ENCODE data around the gene SLC39A8.

Gene SLC39A8

DNA sequence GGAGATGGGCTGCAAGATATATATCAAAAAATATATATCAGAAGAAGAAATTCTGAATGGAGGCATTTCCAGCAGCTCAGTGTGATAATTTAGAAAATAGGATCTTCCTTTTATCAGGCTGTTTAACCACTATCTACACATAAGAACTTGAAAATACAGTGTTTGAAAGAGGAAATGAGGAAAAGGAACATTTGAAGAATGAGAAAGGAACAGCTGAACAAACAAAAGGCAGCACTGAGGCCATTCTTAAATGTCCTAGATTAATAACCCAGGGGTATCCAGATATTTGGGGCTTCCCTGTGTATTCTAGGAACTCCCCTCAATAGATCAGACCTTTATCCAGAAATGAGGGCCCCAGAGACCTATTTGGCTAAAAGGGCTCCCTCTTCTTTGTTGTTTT is 4.1 kb downstream of the SLC39A8 start:
- Histone ChIP-seq H3K4me3 (ENCODE audit: low read depth, low read length) (no peak overlapping the region), H3K27me3 (ENCODE audit: insufficient read depth, low read length) (no peaks in the 10 kb centered on the region), H2AFZ (ENCODE audit: low read length, unreplicated experiment) (no peak overlapping the region), H3K27ac (ENCODE audit: low read depth, low read length) (no peak overlapping the region), H3K4me1 (ENCODE audit: control insufficient read depth, insufficient read depth, low read length, unreplicated experiment) (peaks cover 10% of the 10 kb centered on the region), H3K36me3 (ENCODE audit: insufficient read depth, low read length) (no peaks in the 10 kb centered on the region), H3K79me2 (ENCODE audit: control insufficient read depth, insufficient read depth, low read length, unreplicated experiment) (peaks cover 5% of the 10 kb centered on the region)

DNA sequence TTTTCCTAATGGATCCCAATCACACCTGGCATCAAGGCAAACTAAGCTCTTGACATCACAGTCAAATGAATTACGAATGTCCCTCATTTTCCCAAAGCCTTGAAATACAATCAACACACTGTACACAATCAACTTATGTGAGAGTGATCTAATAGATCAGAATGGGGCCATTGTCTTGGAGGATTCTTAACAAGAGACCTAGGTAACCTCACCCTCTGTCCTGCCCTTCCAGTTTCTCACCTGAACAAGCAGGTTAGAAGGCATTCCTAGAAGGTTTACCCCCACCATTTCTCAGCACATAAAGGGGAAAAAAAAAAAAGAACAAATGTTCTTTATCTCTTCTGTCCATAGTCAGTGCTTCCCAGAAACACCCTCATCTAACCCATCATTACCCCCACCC is 6.3 kb downstream of the SLC39A8 start:
- no peaks in the 10 kb centered on the region for H3K36me3 ChIP-seq (ENCODE audit: insufficient read depth, low read length)
- peaks cover 10% of the 10 kb centered on the region for H3K4me1 ChIP-seq (ENCODE audit: control insufficient read depth, insufficient read depth, low read length, unreplicated experiment)
- no peak overlapping the region for H3K27ac ChIP-seq (ENCODE audit: low read depth, low read length)
- H2AFZ ChIP-seq (ENCODE audit: low read length, unreplicated experiment), result no peak overlapping the region
- H3K79me2 ChIP-seq (ENCODE audit: control insufficient read depth, insufficient read depth, low read length, unreplicated experiment), result peaks cover 5% of the 10 kb centered on the region
- no peaks in the 10 kb centered on the region for H3K27me3 ChIP-seq (ENCODE audit: insufficient read depth, low read length)
- no peak overlapping the region for H3K4me3 ChIP-seq (ENCODE audit: low read depth, low read length)

DNA sequence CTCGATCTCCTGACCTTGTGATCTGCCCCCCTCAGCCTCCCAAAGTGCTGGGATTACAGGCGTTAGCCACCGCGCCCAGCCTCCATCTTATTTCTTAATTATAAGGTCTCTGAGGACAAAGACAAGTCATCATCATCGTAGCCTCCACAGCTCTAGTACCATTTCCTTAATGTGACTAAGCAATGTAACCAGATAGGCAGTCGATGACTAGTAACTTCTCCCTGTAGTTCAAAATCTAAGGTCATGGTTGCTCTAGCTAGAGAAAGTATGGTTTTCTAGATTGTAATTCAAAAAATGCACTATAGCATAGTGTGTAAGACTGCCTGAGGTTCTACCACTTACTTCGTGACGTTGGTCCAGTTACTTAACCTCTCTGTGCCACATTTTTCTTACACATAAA is 6.9 kb downstream of the SLC39A8 start:
- Histone ChIP-seq H2AFZ (ENCODE audit: low read length, unreplicated experiment) (no peak overlapping the region), H3K4me3 (ENCODE audit: low read depth, low read length) (no peak overlapping the region), H3K36me3 (ENCODE audit: insufficient read depth, low read length) (no peaks in the 10 kb centered on the region), H3K79me2 (ENCODE audit: control insufficient read depth, insufficient read depth, low read length, unreplicated experiment) (peaks cover 5% of the 10 kb centered on the region), H3K4me1 (ENCODE audit: control insufficient read depth, insufficient read depth, low read length, unreplicated experiment) (peaks cover 9% of the 10 kb centered on the region), H3K27me3 (ENCODE audit: insufficient read depth, low read length) (no peaks in the 10 kb centered on the region), H3K27ac (ENCODE audit: low read depth, low read length) (no peak overlapping the region)

DNA sequence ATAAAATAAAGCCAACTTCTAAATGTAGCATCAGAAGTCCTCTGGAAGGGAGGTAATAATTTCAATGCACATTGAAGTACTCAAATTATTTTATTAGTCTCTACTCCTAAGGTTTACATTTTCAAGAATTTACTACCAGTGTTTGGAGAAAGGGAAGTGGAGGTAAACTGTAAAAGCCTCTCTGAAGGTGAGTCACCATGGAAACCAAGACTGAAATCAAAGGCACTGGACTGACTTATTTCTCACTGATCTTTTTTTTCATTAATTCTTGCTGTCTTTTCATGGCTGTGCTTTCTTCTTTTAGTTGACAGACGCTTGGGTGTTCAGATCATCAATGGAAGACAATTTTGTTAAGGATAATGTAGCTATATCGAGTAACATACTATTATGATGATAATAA is 9.7 kb downstream of the SLC39A8 start:
- Histone ChIP-seq H3K27ac (ENCODE audit: low read depth, low read length) (no peak overlapping the region), H3K79me2 (ENCODE audit: control insufficient read depth, insufficient read depth, low read length, unreplicated experiment) (no peaks in the 10 kb centered on the region), H2AFZ (ENCODE audit: low read length, unreplicated experiment) (no peak overlapping the region), H3K36me3 (ENCODE audit: insufficient read depth, low read length) (no peaks in the 10 kb centered on the region), H3K27me3 (ENCODE audit: insufficient read depth, low read length) (no peaks in the 10 kb centered on the region), H3K4me1 (ENCODE audit: control insufficient read depth, insufficient read depth, low read length, unreplicated experiment) (no peaks in the 10 kb centered on the region), H3K4me3 (ENCODE audit: low read depth, low read length) (no peak overlapping the region)

DNA sequence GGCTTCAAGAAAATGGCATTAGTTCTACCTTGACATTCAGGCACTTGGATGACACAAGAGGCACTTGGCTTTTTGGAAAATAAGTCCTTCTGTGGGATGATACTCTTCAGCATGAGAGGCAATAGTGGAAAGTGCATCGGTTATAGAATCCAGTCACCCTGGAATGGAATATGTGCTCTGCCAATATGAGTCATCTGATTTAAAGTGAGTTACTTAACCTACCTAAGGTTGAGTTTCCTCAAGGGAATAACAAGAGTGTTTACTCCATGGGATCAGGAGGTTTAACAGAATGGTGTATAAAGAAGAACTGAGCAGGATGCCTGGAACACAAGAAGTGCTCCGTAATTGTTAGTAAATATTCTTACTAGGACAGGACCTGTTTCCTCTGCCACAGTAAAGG is 10.7 kb downstream of the SLC39A8 start:
- Histone ChIP-seq H3K4me3 (ENCODE audit: low read depth, low read length) (no peak overlapping the region), H3K36me3 (ENCODE audit: insufficient read depth, low read length) (no peaks in the 10 kb centered on the region), H3K79me2 (ENCODE audit: control insufficient read depth, insufficient read depth, low read length, unreplicated experiment) (no peaks in the 10 kb centered on the region), H3K27ac (ENCODE audit: low read depth, low read length) (no peak overlapping the region), H2AFZ (ENCODE audit: low read length, unreplicated experiment) (no peak overlapping the region), H3K4me1 (ENCODE audit: control insufficient read depth, insufficient read depth, low read length, unreplicated experiment) (no peaks in the 10 kb centered on the region), H3K27me3 (ENCODE audit: insufficient read depth, low read length) (no peaks in the 10 kb centered on the region)

DNA sequence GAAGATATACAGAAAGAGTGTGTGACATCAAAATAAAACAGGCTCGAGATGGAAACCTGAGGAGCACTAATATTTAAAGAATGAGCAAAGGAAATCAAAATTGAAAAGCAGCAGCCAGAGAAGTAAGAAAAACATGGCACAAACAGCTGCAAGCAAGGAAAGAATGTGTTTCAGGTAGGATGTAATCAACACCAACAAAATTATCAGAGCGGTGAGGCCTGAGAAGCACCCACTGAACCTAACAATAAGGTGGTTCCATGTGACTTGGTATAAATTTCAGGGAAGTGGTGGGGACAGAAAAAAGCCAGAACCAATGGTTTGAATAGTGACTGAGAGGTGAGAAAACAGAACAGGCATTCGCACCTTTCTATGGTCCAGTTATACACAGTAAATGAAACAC is 11.5 kb downstream of the SLC39A8 start:
- Histone ChIP-seq H3K36me3 (ENCODE audit: insufficient read depth, low read length) (no peaks in the 10 kb centered on the region), H2AFZ (ENCODE audit: low read length, unreplicated experiment) (no peak overlapping the region), H3K4me1 (ENCODE audit: control insufficient read depth, insufficient read depth, low read length, unreplicated experiment) (no peaks in the 10 kb centered on the region), H3K27me3 (ENCODE audit: insufficient read depth, low read length) (no peaks in the 10 kb centered on the region), H3K27ac (ENCODE audit: low read depth, low read length) (no peak overlapping the region), H3K4me3 (ENCODE audit: low read depth, low read length) (no peak overlapping the region), H3K79me2 (ENCODE audit: control insufficient read depth, insufficient read depth, low read length, unreplicated experiment) (no peaks in the 10 kb centered on the region)

DNA sequence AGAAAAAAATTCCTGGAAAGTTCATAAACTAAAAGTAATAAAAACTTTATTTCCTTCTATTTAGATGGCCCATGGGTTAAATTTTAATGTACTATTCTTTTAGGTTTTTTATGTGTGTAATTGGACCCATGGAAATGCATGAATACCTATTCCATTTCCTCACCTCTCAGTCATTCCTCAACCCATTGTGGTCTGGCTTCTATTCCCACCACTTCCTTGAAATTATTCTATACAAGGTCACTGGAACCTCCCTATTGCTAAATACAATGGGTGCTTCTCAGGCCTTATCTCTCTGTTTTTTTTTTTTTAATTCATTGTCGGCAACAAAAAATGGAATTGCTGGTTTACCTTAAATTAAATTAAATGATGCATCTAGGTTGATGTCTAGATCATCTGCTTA is 17.2 kb downstream of the SLC39A8 start:
- H3K4me1 ChIP-seq (ENCODE audit: control insufficient read depth, insufficient read depth, low read length, unreplicated experiment), result no peaks in the 10 kb centered on the region
- no peaks in the 10 kb centered on the region for H3K79me2 ChIP-seq (ENCODE audit: control insufficient read depth, insufficient read depth, low read length, unreplicated experiment)
- H3K4me3 ChIP-seq (ENCODE audit: low read depth, low read length), result no peak overlapping the region
- no peak overlapping the region for H2AFZ ChIP-seq (ENCODE audit: low read length, unreplicated experiment)
- H3K27ac ChIP-seq (ENCODE audit: low read depth, low read length), result no peak overlapping the region
- no peaks in the 10 kb centered on the region for H3K27me3 ChIP-seq (ENCODE audit: insufficient read depth, low read length)
- H3K36me3 ChIP-seq (ENCODE audit: insufficient read depth, low read length), result no peaks in the 10 kb centered on the region

DNA sequence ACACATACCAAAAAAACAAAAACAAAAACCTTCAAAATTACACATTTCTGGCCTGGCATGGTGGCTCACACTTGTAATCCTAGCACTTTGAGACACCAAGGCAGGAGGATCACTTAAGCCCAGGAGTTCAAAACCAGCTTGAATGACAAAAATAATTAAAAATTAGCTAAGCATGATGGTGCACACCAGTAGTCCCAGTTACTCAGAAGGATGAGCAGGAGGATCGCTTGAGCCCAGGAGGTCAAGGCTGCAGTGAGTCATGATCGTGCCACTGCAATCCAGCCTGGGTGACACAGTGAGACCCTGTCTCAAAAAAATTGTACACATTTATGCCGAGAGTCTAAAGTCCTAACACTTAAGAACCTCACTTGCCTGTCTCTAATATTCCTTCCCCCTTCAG is 18.3 kb downstream of the SLC39A8 start:
- H3K27me3 ChIP-seq (ENCODE audit: insufficient read depth, low read length), result no peaks in the 10 kb centered on the region
- no peak overlapping the region for H2AFZ ChIP-seq (ENCODE audit: low read length, unreplicated experiment)
- no peaks in the 10 kb centered on the region for H3K79me2 ChIP-seq (ENCODE audit: control insufficient read depth, insufficient read depth, low read length, unreplicated experiment)
- no peaks in the 10 kb centered on the region for H3K4me1 ChIP-seq (ENCODE audit: control insufficient read depth, insufficient read depth, low read length, unreplicated experiment)
- no peak overlapping the region for H3K27ac ChIP-seq (ENCODE audit: low read depth, low read length)
- no peaks in the 10 kb centered on the region for H3K36me3 ChIP-seq (ENCODE audit: insufficient read depth, low read length)
- no peak overlapping the region for H3K4me3 ChIP-seq (ENCODE audit: low read depth, low read length)

DNA sequence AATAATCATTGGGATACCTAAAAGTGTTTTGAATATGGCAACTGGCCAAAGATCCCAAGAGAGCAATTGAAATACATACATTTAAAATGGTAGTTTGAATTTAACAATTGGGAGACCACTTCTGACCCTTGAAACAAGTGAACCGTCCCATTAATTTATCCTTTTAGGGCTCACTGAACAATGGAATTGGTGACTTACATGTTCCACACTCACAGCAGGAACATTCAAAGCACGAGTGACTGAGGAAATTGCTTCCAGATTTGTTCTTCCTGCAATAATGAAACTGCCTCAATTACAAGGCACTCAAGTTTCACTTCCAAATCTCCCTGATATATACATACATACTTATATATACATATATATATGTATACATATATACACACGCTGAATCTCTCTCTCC is 20.6 kb downstream of the SLC39A8 start:
- H3K27ac ChIP-seq (ENCODE audit: low read depth, low read length), result no peak overlapping the region
- H3K36me3 ChIP-seq (ENCODE audit: insufficient read depth, low read length), result no peaks in the 10 kb centered on the region
- no peaks in the 10 kb centered on the region for H3K79me2 ChIP-seq (ENCODE audit: control insufficient read depth, insufficient read depth, low read length, unreplicated experiment)
- H3K27me3 ChIP-seq (ENCODE audit: insufficient read depth, low read length), result no peaks in the 10 kb centered on the region
- no peak overlapping the region for H3K4me3 ChIP-seq (ENCODE audit: low read depth, low read length)
- H3K4me1 ChIP-seq (ENCODE audit: control insufficient read depth, insufficient read depth, low read length, unreplicated experiment), result no peaks in the 10 kb centered on the region
- H2AFZ ChIP-seq (ENCODE audit: low read length, unreplicated experiment), result no peak overlapping the region

DNA sequence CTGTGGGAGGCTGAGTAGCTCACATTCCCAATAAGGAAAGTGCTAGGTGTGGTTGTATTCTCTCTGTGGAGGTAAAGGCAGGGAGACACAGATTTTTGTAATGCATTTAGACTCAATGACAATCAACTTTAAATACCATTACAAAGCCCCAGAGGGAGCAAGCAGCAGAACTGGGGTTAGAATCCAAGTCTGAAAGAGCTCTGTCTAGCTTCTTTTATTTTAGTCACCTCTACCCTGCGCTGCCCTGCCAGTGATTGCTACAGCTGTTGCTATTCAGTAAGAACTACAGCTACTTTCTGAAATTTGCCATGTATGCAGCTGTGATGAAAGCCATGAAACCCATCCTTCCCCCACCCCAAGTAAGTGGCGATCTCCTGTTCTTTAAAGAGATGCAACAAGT is 22.5 kb downstream of the SLC39A8 start:
- no peak overlapping the region for H3K27ac ChIP-seq (ENCODE audit: low read depth, low read length)
- H3K36me3 ChIP-seq (ENCODE audit: insufficient read depth, low read length), result no peaks in the 10 kb centered on the region
- H3K79me2 ChIP-seq (ENCODE audit: control insufficient read depth, insufficient read depth, low read length, unreplicated experiment), result no peaks in the 10 kb centered on the region

DNA sequence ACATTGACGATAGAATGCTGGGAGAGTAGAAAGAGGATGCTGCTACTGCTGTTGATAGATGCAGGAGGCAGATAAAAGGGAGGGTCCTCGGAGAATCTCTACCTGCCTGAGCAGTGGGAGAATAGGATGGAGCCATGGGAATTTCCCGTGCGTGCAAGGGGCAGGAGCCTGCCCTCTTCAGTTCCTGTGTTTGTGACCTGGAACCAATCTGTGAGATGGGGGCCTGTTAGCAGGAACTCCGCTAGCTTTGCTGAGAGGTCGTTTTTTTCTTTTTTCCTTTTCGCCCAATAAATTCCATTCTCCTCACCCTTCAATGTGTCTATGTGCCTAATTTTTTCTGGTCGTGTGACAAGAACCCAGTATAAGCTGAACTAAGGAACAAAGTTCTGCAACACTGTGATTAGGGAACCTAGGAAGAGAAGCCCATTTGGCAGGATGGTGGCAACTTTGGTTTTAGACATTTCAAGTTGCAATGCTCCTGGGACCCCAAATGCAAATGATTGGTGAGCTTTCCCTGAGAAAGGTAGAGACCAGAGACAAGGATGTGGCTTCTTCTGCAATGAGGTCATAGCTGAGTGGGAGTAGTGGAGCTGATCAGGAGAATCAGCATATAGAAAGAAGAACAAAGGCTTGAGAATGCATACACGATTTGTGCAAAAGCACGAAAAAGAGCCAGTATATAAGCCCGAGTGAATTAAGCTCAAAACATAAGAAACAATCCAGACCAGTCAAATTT is 23.9 kb downstream of the SLC39A8 start:
- Histone ChIP-seq H3K27ac (ENCODE audit: low read depth, low read length) (no peak overlapping the region), H3K4me1 (ENCODE audit: control insufficient read depth, insufficient read depth, low read length, unreplicated experiment) (no peaks in the 10 kb centered on the region), H2AFZ (ENCODE audit: low read length, unreplicated experiment) (no peak overlapping the region), H3K27me3 (ENCODE audit: insufficient read depth, low read length) (no peaks in the 10 kb centered on the region), H3K4me3 (ENCODE audit: low read depth, low read length) (no peak overlapping the region), H3K36me3 (ENCODE audit: insufficient read depth, low read length) (no peaks in the 10 kb centered on the region), H3K79me2 (ENCODE audit: control insufficient read depth, insufficient read depth, low read length, unreplicated experiment) (no peaks in the 10 kb centered on the region)

More for the DNA sequence above, 22.5 kb downstream of the SLC39A8 start:
- no peaks in the 10 kb centered on the region for H3K4me1 ChIP-seq (ENCODE audit: control insufficient read depth, insufficient read depth, low read length, unreplicated experiment)
- H3K27me3 ChIP-seq (ENCODE audit: insufficient read depth, low read length), result no peaks in the 10 kb centered on the region
- no peak overlapping the region for H2AFZ ChIP-seq (ENCODE audit: low read length, unreplicated experiment)
- H3K4me3 ChIP-seq (ENCODE audit: low read depth, low read length), result no peak overlapping the region
